Stomach smooth muscle (tissue), 2 donors: ENCODE results near the gene TAB2.
"Not testable (repeated sequence)": the region's sequence is repeated elsewhere in the genome, so short reads cannot be mapped to it uniquely, and the experiment has no call there.

Experiments
- H3K27ac ChIP-seq: one replicate; pipeline ENCODE4 v1.7.0; 2013; ENCODE audit warnings: mild to moderate bottlenecking, low read length, inconsistent platforms
- H3K27me3 ChIP-seq, 2 donors: one replicate each; pipeline ENCODE4 v1.7.0; 2013; ENCODE audit warnings: low read length in 2 of 2; ENCODE audit not compliant: insufficient read depth in 2 of 2, control insufficient read depth in 1 of 2
- H3K36me3 ChIP-seq, 2 donors: one replicate each; pipeline ENCODE4 v1.7.0; 2013; ENCODE audit warnings: low read length in 2 of 2; ENCODE audit not compliant: control insufficient read depth in 2 of 2, insufficient read depth in 2 of 2
- H3K4me1 ChIP-seq: one replicate; pipeline ENCODE4 v1.7.0; 2013; ENCODE audit warnings: low read length; ENCODE audit not compliant: control insufficient read depth, insufficient read depth
- H3K4me3 ChIP-seq, 2 donors: one replicate each; pipeline ENCODE4 v1.7.0; 2013; ENCODE audit warnings: low read length in 2 of 2
- H3K9ac ChIP-seq, 2 donors: one replicate each; pipeline ENCODE4 v1.7.0; 2013; ENCODE audit warnings: low read length in 2 of 2, mild to moderate bottlenecking in 1 of 2
- H3K9me3 ChIP-seq, 2 donors: one replicate each; pipeline ENCODE4 v1.7.0; 2013; ENCODE audit warnings: low read length in 2 of 2; ENCODE audit not compliant: control insufficient read depth in 2 of 2
- donor health status: healthy.
- donor health status: Pancreatic carcinoma.

The TAB2 gene

GRCh38 chr6:149440735-149441671 is 123.5 kb downstream of the TAB2 start:
- no peaks in the 10 kb centered on the region for H3K27me3 ChIP-seq
- H3K4me1 ChIP-seq, result no peaks in the 10 kb centered on the region
- H3K9ac ChIP-seq, result no peak overlapping the region
- no peaks in the 10 kb centered on the region for H3K36me3 ChIP-seq
- H3K27ac ChIP-seq, result no peak overlapping the region
- H3K4me3 ChIP-seq, result no peak overlapping the region
- H3K9me3 ChIP-seq, result no peaks in the 10 kb centered on the region

DNA sequence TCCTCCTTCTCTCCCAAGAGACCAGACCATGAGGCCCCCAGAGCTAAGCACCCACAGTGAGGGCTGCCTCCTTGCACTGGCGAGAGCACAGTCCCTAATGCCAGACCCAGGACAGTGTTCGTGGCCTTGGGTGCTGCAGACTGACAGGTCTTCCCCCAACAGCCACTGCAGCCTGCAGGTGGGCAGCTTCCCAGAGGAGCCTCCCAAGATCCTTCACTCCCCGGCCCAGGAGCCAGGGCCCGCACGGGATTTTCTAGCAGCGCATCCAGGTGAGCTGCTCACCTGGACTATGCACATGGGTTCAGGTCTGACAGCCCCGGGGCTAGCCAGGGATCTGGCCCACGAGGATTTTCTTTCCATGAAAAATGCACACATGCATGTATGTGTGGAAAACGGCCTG is 124.2 kb downstream of the TAB2 start:
- Histone ChIP-seq H3K27me3 (no peaks in the 10 kb centered on the region), H3K4me3 (no peak overlapping the region), H3K4me1 (no peaks in the 10 kb centered on the region), H3K36me3 (no peaks in the 10 kb centered on the region), H3K27ac (no peak overlapping the region), H3K9ac (no peak overlapping the region), H3K9me3 (no peaks in the 10 kb centered on the region)

GRCh38 chr6:149443411-149444181 is 126.1 kb downstream of the TAB2 start:
- no peaks in the 10 kb centered on the region for H3K9me3 ChIP-seq
- H3K27me3 ChIP-seq, result no peaks in the 10 kb centered on the region
- no peaks in the 10 kb centered on the region for H3K36me3 ChIP-seq
- H3K4me1 ChIP-seq, result no peaks in the 10 kb centered on the region
- no peak overlapping the region for H3K27ac ChIP-seq
- H3K4me3 ChIP-seq, result no peak overlapping the region
- H3K9ac ChIP-seq, result no peak overlapping the region

- not testable (repeated sequence) for H3K4me3 ChIP-seq, H3K36me3 ChIP-seq, H3K9ac ChIP-seq, H3K27me3 ChIP-seq, H3K4me1 ChIP-seq, H3K27ac ChIP-seq, H3K9me3 ChIP-seq
Observed at GRCh38 chr6:149444360-149445094, 127.0 kb downstream of the TAB2 start.

GRCh38 chr6:149445095-149445466 is 127.6 kb downstream of the TAB2 start:
- no peaks in the 10 kb centered on the region for H3K9me3 ChIP-seq
- H3K4me3 ChIP-seq, result no peak overlapping the region
- H3K9ac ChIP-seq, result no peak overlapping the region
- no peak overlapping the region for H3K27ac ChIP-seq
- H3K27me3 ChIP-seq, result peaks cover 0 to 2% of the 10 kb centered on the region in 2 donors
- no peaks in the 10 kb centered on the region for H3K36me3 ChIP-seq
- no peaks in the 10 kb centered on the region for H3K4me1 ChIP-seq

- Histone ChIP-seq H3K4me3 (no peak overlapping the region), H3K9me3 (no peaks in the 10 kb centered on the region), H3K4me1 (peaks cover 5% of the 10 kb centered on the region), H3K27ac (no peak overlapping the region), H3K9ac (no peak overlapping the region), H3K36me3 (no peaks in the 10 kb centered on the region), H3K27me3 (peaks cover 0 to 4% of the 10 kb centered on the region in 2 donors)
Observed at GRCh38 chr6:149445573-149445972, 128.1 kb downstream of the TAB2 start.

GRCh38 chr6:149446791-149447376 is 129.4 kb downstream of the TAB2 start:
- Histone ChIP-seq H3K27ac (no peak overlapping the region), H3K4me3 (no peak overlapping the region), H3K36me3 (no peaks in the 10 kb centered on the region), H3K27me3 (peaks cover 0 to 4% of the 10 kb centered on the region in 2 donors), H3K9ac (no peak overlapping the region), H3K9me3 (no peaks in the 10 kb centered on the region), H3K4me1 (peaks cover 14% of the 10 kb centered on the region)

DNA sequence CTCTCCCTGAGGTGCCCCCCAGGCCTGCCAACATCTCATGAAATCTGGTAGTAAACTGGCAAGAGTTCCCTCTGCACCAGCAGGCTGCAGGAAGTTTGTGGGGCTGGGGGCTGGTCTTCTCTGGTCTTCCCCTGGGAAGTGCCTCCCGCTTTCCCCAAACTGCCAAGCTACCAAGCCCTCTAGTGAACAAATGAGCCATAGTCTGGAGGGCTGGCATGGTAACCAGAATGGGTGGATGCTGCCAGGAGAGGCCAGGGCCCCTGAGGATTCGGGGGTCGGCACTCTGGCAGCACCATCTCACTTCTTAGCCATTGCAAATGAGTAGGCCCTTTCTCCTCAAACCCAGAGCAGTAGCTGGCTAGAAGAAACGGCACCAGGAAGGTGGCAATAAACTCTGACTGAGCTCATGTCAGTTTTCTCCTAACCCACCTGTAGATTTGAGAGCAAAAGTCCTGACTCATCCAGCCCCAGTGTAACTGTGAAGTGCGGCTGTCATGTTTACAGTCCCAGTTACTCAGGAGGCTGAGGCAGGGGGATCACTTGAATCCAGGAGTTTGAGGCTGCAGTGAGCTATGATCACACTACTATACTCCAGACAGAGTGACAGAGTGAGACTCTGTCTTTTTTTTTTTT is 131.4 kb downstream of the TAB2 start:
- Histone ChIP-seq H3K9ac (no peak overlapping the region), H3K4me3 (no peak overlapping the region), H3K36me3 (no peaks in the 10 kb centered on the region), H3K9me3 (no peaks in the 10 kb centered on the region), H3K27ac (no peak overlapping the region), H3K27me3 (peaks cover 0 to 4% of the 10 kb centered on the region in 2 donors), H3K4me1 (peaks cover 29% of the 10 kb centered on the region)

GRCh38 chr6:149449831-149450678 is 132.5 kb downstream of the TAB2 start:
- no peaks in the 10 kb centered on the region for H3K36me3 ChIP-seq
- peak overlapping the region; percentile 51 to 73 for H3K4me3 ChIP-seq
- H3K9me3 ChIP-seq, result no peaks in the 10 kb centered on the region
- H3K9ac ChIP-seq, result peak overlapping the region in 1 of 2 donors; percentile 39
- no peak overlapping the region for H3K27ac ChIP-seq
- H3K27me3 ChIP-seq, result peaks cover 0 to 4% of the 10 kb centered on the region in 2 donors
- H3K4me1 ChIP-seq, result peaks cover 41% of the 10 kb centered on the region
